ENCODE results near the gene LRP2. TPM values are rescaled to one million over a fixed set of nuclear protein-coding genes. Genes with fewer than 3 reads are reported as not detected.
"Not testable (repeated sequence)": the region's sequence is repeated elsewhere in the genome, so short reads cannot be mapped to it uniquely, and the experiment has no call there.

LRP2 gene
- total RNA-seq, result not detected
- long read RNA-seq, result 0 reads

GRCh38 chr2:169362118-169362893 is at the start of gene LRP2:
TSS of gene LRP2 (minus strand) at chr2:169362534. CDS start at chr2:169362399, 135 bp downstream.
- DNase-seq (ENCODE audit: low spot score), result no peak

- DNase-seq (ENCODE audit: low spot score), result no peak
Observed at GRCh38 chr2:169406891-169407290, 44.6 kb upstream of the LRP2 start.

- not testable (repeated sequence) for DNase-seq (ENCODE audit: low spot score)
Observed at GRCh38 chr2:169399491-169399890, 37.2 kb upstream of the LRP2 start.

- DNase-seq (ENCODE audit: low spot score), result no peak
Observed at GRCh38 chr2:169397697-169398096, 35.4 kb upstream of the LRP2 start.

GRCh38 chr2:169395821-169396374 is 33.6 kb upstream of the LRP2 start:
- no peak for DNase-seq (ENCODE audit: low spot score)

- no peak for DNase-seq (ENCODE audit: low spot score)
Observed at GRCh38 chr2:169393068-169393590, 30.8 kb upstream of the LRP2 start.

- no peak for DNase-seq (ENCODE audit: low spot score)
Observed at GRCh38 chr2:169391236-169391635, 28.9 kb upstream of the LRP2 start.

GRCh38 chr2:169388161-169388560 is 25.8 kb upstream of the LRP2 start:
- no peak for DNase-seq (ENCODE audit: low spot score)

- no peak for DNase-seq (ENCODE audit: low spot score)
Observed at GRCh38 chr2:169386722-169387121, 24.4 kb upstream of the LRP2 start.

GRCh38 chr2:169384816-169385215 is 22.5 kb upstream of the LRP2 start:
- DNase-seq (ENCODE audit: low spot score), result no peak

- no peak for DNase-seq (ENCODE audit: low spot score)
Observed at GRCh38 chr2:169372561-169372960, 10.2 kb upstream of the LRP2 start.

GRCh38 chr2:169366066-169366465 is 3.7 kb upstream of the LRP2 start:
- no peak for DNase-seq (ENCODE audit: low spot score)

GRCh38 chr2:169365029-169365480 is 2.7 kb upstream of the LRP2 start:
- no peak for DNase-seq (ENCODE audit: low spot score)

GRCh38 chr2:169363560-169364150 is 1.3 kb upstream of the LRP2 start:
- no peak for DNase-seq (ENCODE audit: low spot score)

GRCh38 chr2:169362894-169363559 is 693 bp upstream of the LRP2 start:
- DNase-seq (ENCODE audit: low spot score), result no peak

GRCh38 chr2:169361706-169362117 is 622 bp downstream of the LRP2 start:
- DNase-seq (ENCODE audit: low spot score), result no peak

- no peak for DNase-seq (ENCODE audit: low spot score)
Observed at GRCh38 chr2:169360984-169361705, 1.2 kb downstream of the LRP2 start.

GRCh38 chr2:169358016-169358415 is 4.3 kb downstream of the LRP2 start:
- DNase-seq (ENCODE audit: low spot score), result no peak

- DNase-seq (ENCODE audit: low spot score), result no peak
Observed at GRCh38 chr2:169354244-169354643, 8.1 kb downstream of the LRP2 start.

GRCh38 chr2:169351725-169352124 is 10.6 kb downstream of the LRP2 start:
- no peak for DNase-seq (ENCODE audit: low spot score)

- no peak for DNase-seq (ENCODE audit: low spot score)
Observed at GRCh38 chr2:169349535-169349934, 12.8 kb downstream of the LRP2 start.
